Measurements from ENCODE around the gene ZNF837. TPM values are rescaled to one million over a fixed set of nuclear protein-coding genes. Genes with fewer than 3 reads are reported as not detected.

The ZNF837 gene
- total RNA-seq, 1 experiment from 2014 or later: 0.47 TPM

GRCh38 chr19:58374200-58374599 lies 6.6 kb downstream of the ZNF837 start:
- CTCF ChIA-PET: no interaction called here
- BruUV-seq (replicated peaks): no TSS peak
- no peaks in the 10 kb centered on the region for H3K27me3 Mint-ChIP-seq (ENCODE audit: unreplicated experiment)
- no peak for DNase-seq
- TF ChIP-seq CTCF (IDR thresholded peaks at IDR 0.05; ENCODE audit: unreplicated experiment): no peak
- intact Hi-C loops (cut with micrococcal nuclease; ENCODE audit: unreplicated experiment): no loop called here
- peaks cover 4% of the 10 kb centered on the region for H3K9me3 Mint-ChIP-seq (ENCODE audit: low read depth, unreplicated experiment)
- no peaks in the 10 kb centered on the region for H3K4me1 Mint-ChIP-seq (ENCODE audit: low read depth, unreplicated experiment)
- no peak overlapping the region for H3K27ac Mint-ChIP-seq (ENCODE audit: unreplicated experiment)
- H3K36me3 Mint-ChIP-seq (ENCODE audit: insufficient read depth, unreplicated experiment): peaks cover 12% of the 10 kb centered on the region
- no peak overlapping the region for H3K4me3 Mint-ChIP-seq (ENCODE audit: low read depth, unreplicated experiment)

- BruUV-seq (replicated peaks): no TSS peak
- no peak for DNase-seq
- Mint-ChIP-seq H3K27ac (ENCODE audit: unreplicated experiment) (no peak overlapping the region), H3K4me1 (ENCODE audit: low read depth, unreplicated experiment) (no peaks in the 10 kb centered on the region), H3K27me3 (ENCODE audit: unreplicated experiment) (no peaks in the 10 kb centered on the region), H3K36me3 (ENCODE audit: insufficient read depth, unreplicated experiment) (peaks cover 11% of the 10 kb centered on the region), H3K4me3 (ENCODE audit: low read depth, unreplicated experiment) (no peak overlapping the region), H3K9me3 (ENCODE audit: low read depth, unreplicated experiment) (peaks cover 4% of the 10 kb centered on the region)
- no peak for TF ChIP-seq CTCF (IDR thresholded peaks at IDR 0.05; ENCODE audit: unreplicated experiment)
- CTCF ChIA-PET: interaction anchor here (0.6 kb wide), 1 partner anchor 118 kb away, joined by 3 read pairs; no protein-coding TSS in a partner anchor
- intact Hi-C loops (cut with micrococcal nuclease; ENCODE audit: unreplicated experiment): no loop called here
Measured at GRCh38 chr19:58372311-58373133, 8.3 kb downstream of the ZNF837 start.

- H3K9me3 Mint-ChIP-seq (ENCODE audit: low read depth, unreplicated experiment): no peaks in the 10 kb centered on the region
- DNase-seq: no peak
- CTCF ChIA-PET: interaction anchor here (0.6 kb wide), 1 partner anchor 117 kb away, joined by 4 read pairs; no protein-coding TSS in a partner anchor
- no peaks in the 10 kb centered on the region for H3K27me3 Mint-ChIP-seq (ENCODE audit: unreplicated experiment)
- H3K4me1 Mint-ChIP-seq (ENCODE audit: low read depth, unreplicated experiment): no peaks in the 10 kb centered on the region
- no peak overlapping the region for H3K4me3 Mint-ChIP-seq (ENCODE audit: low read depth, unreplicated experiment)
- BruUV-seq (replicated peaks): no TSS peak
- no peak overlapping the region for H3K27ac Mint-ChIP-seq (ENCODE audit: unreplicated experiment)
- peaks cover 4% of the 10 kb centered on the region for H3K36me3 Mint-ChIP-seq (ENCODE audit: insufficient read depth, unreplicated experiment)
- intact Hi-C loops (cut with micrococcal nuclease; ENCODE audit: unreplicated experiment): no loop called here
- TF ChIP-seq CTCF (IDR thresholded peaks at IDR 0.05; ENCODE audit: unreplicated experiment): no peak
Measured at GRCh38 chr19:58368561-58369360, 12.1 kb downstream of the ZNF837 start.

- TF ChIP-seq CTCF (IDR thresholded peaks at IDR 0.05; ENCODE audit: unreplicated experiment): no peak
- H3K4me3 Mint-ChIP-seq (ENCODE audit: low read depth, unreplicated experiment): no peak overlapping the region
Measured at GRCh38 chr19:58367698-58368454, 13.0 kb downstream of the ZNF837 start.

More at GRCh38 chr19:58367698-58368454, 13.0 kb downstream of the ZNF837 start:
- no TSS peak for BruUV-seq (replicated peaks)
- CTCF ChIA-PET: no interaction called here
- intact Hi-C loops (cut with micrococcal nuclease; ENCODE audit: unreplicated experiment): no loop called here
- no peak overlapping the region for H3K27ac Mint-ChIP-seq (ENCODE audit: unreplicated experiment)
- no peaks in the 10 kb centered on the region for H3K9me3 Mint-ChIP-seq (ENCODE audit: low read depth, unreplicated experiment)
- H3K36me3 Mint-ChIP-seq (ENCODE audit: insufficient read depth, unreplicated experiment): peaks cover 8% of the 10 kb centered on the region
- no peak for DNase-seq
- H3K4me1 Mint-ChIP-seq (ENCODE audit: low read depth, unreplicated experiment): no peaks in the 10 kb centered on the region
- H3K27me3 Mint-ChIP-seq (ENCODE audit: unreplicated experiment): no peaks in the 10 kb centered on the region
